NCI-H524 treated with DMSO at 0.1 percent for 48 hours (cell line): ENCODE measurements around the gene INTS6L.
"Not testable (repeated sequence)": the region's sequence is repeated elsewhere in the genome, so short reads cannot be mapped to it uniquely, and the experiment has no call there.

Experiments
- DNase-seq: peaks from one replicate; lab custom pipeline; 2025; lab: John Stamatoyannopoulos, UW

INTS6L gene

DNA sequence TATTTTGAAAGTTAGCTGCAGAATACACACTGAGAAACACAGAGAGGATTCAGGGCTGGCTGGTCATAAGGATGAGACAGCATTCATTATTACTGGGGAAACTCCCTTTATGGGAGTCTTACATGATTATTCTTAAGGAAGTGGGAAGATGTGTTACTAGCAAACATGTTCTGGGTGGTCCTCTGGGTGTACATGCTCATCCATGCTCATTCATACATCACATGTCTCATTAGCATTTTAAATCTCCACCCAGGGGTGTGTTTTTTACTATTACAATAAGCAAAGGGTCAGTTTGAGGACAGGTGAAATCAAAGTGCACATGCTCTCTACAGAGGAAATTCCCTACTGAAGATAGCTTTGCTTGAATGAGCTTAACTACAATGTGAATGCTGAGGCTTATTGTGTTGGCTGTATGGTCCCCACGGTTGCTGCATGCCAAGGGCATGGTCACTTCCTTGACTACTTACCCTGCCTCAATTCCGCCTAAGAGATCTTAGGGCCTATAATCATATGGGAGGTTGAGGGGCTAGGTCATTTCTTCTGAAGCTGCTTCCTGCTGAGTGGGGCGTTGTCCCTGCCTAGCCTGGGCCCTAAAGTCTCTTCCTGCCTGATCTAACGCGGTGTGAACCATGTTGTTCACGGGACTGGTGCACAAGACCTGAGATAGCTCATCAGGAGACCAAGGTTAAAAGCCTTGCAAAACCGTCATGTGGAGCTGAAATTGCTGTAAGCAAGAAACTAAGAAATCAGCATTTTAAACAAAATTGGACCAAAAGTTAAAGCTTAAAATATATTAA, 104.1 kb downstream of the INTS6L start:
- DNase-seq = not testable (repeated sequence)

DNA sequence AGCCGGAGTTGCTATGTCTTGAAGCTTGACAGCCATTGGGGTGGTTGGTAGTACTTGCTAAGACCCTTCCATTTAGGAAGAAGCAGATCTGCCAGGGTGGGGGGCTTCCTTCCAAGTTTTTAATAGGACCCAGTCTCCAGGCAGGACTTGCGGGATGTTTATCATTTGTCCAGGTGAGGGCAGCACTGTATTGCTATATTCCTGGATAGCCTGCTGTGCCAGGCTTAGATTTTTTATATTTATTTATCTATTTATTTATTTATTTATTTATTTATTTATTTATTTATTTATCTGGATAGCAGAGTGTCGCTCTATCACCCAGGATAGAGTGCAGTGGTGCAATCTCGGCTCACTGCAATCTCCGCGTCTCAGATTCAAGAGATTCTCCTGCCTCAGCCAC, 105.5 kb downstream of the INTS6L start:
- no peak for DNase-seq

DNA sequence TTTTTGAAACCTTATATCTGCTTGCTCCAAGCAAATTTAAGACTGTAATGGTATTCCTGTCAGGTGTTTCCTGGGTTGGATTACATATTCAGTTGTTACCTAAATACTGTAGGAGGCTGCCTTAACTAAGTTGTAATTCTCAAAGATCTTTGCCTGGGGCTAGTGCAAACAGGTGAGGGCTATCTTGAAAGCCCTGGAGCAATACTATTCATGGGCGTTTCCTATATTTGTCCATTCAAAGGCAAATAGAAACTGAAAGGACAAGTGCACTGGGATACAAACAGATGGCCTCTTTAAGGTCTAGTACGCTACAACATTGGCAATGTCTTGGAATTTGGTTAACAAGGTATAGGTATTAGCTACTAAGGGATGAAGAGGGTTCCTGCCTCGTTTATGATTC, 108.9 kb downstream of the INTS6L start:
- no peak for DNase-seq
